ENCODE results near the gene TAS1R3. TPM values are rescaled to one million over a fixed set of nuclear protein-coding genes. Genes with fewer than 3 reads are reported as not detected.

TAS1R3 gene
- total RNA-seq, 1 experiment from 2014 or later: 0.28 TPM

- H3K27me3 Mint-ChIP-seq (ENCODE audit: low read depth): peaks cover 2% of the 10 kb centered on the region
- Histone ChIP-seq H2BK12ac (ENCODE audit: insufficient read length, low read depth, low read length) (no peak overlapping the region), H3K79me2 (ENCODE audit: insufficient read depth, low read length) (no peaks in the 10 kb centered on the region), H2AFZ (ENCODE audit: low read length) (no peak overlapping the region), H3K4ac (ENCODE audit: low read depth, low read length) (no peak overlapping the region), H3K56ac (ENCODE audit: insufficient read length, low read depth, low read length) (no peak overlapping the region), H2BK5ac (ENCODE audit: insufficient read length, low read length) (no peak overlapping the region), H2BK15ac (ENCODE audit: low read depth, low read length) (no peak overlapping the region), H3K27ac (ENCODE audit: insufficient read length, low read depth, low read length) (no peak overlapping the region), H4K91ac (ENCODE audit: insufficient read length, low read depth, low read length) (no peak overlapping the region), H2AK5ac (ENCODE audit: insufficient read length, low read length) (no peak overlapping the region), H3K27me3 (ENCODE audit: insufficient read depth, low read length) (no peaks in the 10 kb centered on the region), H3K9ac (ENCODE audit: extremely low read depth, insufficient read length, low read length) (no peak overlapping the region), H2BK120ac (ENCODE audit: low read depth, low read length, poor library complexity, severe bottlenecking) (no peak overlapping the region), H3K9me3 (ENCODE audit: control insufficient read depth, low read depth, low read length) (no peaks in the 10 kb centered on the region), H4K5ac (ENCODE audit: insufficient read length, low read depth, low read length) (no peak overlapping the region), H3K14ac (ENCODE audit: insufficient read depth, low read length) (no peak overlapping the region), H3T11ph (ENCODE audit: low read length) (no peak overlapping the region), H3K79me1 (ENCODE audit: insufficient read depth, low read depth, low read length, poor library complexity, severe bottlenecking) (no peaks in the 10 kb centered on the region), H3K23ac (ENCODE audit: insufficient read length, low read depth, low read length) (no peak overlapping the region), H3K23me2 (ENCODE audit: insufficient read length, low read depth, low read length, poor library complexity, severe bottlenecking) (peaks cover 4% of the 10 kb centered on the region), H4K20me1 (ENCODE audit: control insufficient read depth, insufficient read depth, insufficient read length) (no peaks in the 10 kb centered on the region), H2BK20ac (ENCODE audit: low read depth, low read length, poor library complexity, severe bottlenecking) (no peak overlapping the region), H3K4me1 (ENCODE audit: insufficient read depth, low read length) (no peaks in the 10 kb centered on the region), H3K18ac (ENCODE audit: insufficient read length, low read depth, low read length) (no peak overlapping the region), H4K8ac (replicated peaks; ENCODE audit: insufficient read length, low read depth, low read length) (no peak overlapping the region), H3K4me2 (ENCODE audit: insufficient read depth, insufficient read length, low read length) (no peak overlapping the region)
- no CpG with 5 or more reads among the region's 28 CpGs for WGBS (ENCODE audit: extremely low coverage, insufficient read length, low lambda C conversion rate)
- H3K4me3 Mint-ChIP-seq: no peak overlapping the region
- no peaks in the 10 kb centered on the region for H3K36me3 Mint-ChIP-seq (ENCODE audit: insufficient read depth in 1 of 3, low read depth in 3 of 3)
- DNase-seq: no peak
- H3K27ac Mint-ChIP-seq: no peak overlapping the region
- H3K9me3 Mint-ChIP-seq: peaks cover 2 to 10% of the 10 kb centered on the region in 2 experiments; a peak in 2 of 5 replicates
- H3K4me1 Mint-ChIP-seq: peaks cover 0 to 9% of the 10 kb centered on the region in 2 experiments; a peak in 2 of 4 replicates
- TF ChIP-seq CTCF (conservative IDR thresholded peaks at IDR 0.05): no peak
Observed at GRCh38 chr1:1291023-1291528, 40.0 kb upstream of the TAS1R3 start.
